Fibroblast of the conjunctiva (primary cell): Measurements from ENCODE around the gene PRAC1.

ENCODE experiments used
- DNase-seq: peaks from one replicate; pipeline ENCODE4 v3.0.0-alpha.2; 2010; ENCODE audit warnings: low read depth

PRAC1 gene

GRCh38 chr17:48722201-48722907 lies at the start of gene PRAC1:
Gene PRAC1, minus strand, starts transcription at chr17:48722518. Its CDS starts 126 bp downstream, at chr17:48722392.
- no peak for DNase-seq

- DNase-seq = no peak
Measured at GRCh38 chr17:48770954-48771353, 48.6 kb upstream of the PRAC1 start.

- DNase-seq = no peak
Measured at GRCh38 chr17:48769009-48769675, 46.8 kb upstream of the PRAC1 start.

GRCh38 chr17:48767263-48767774 lies 45.0 kb upstream of the PRAC1 start:
- DNase-seq = no peak

- DNase-seq = no peak
Measured at GRCh38 chr17:48761114-48761513, 38.8 kb upstream of the PRAC1 start.

- no peak for DNase-seq
Measured at GRCh38 chr17:48760411-48760810, 38.1 kb upstream of the PRAC1 start.

- no peak for DNase-seq
Measured at GRCh38 chr17:48759288-48759687, 37.0 kb upstream of the PRAC1 start.

- DNase-seq = no peak
Measured at GRCh38 chr17:48757524-48757961, 35.2 kb upstream of the PRAC1 start.

- no peak for DNase-seq
Measured at GRCh38 chr17:48756830-48757251, 34.5 kb upstream of the PRAC1 start.

- DNase-seq = no peak
Measured at GRCh38 chr17:48755356-48755755, 33.0 kb upstream of the PRAC1 start.

GRCh38 chr17:48754500-48755261 lies 32.4 kb upstream of the PRAC1 start:
- no peak for DNase-seq

- DNase-seq = no peak
Measured at GRCh38 chr17:48753794-48754499, 31.6 kb upstream of the PRAC1 start.

GRCh38 chr17:48752399-48753288 lies 30.3 kb upstream of the PRAC1 start:
- DNase-seq = no peak

- no peak for DNase-seq
Measured at GRCh38 chr17:48751733-48752398, 29.5 kb upstream of the PRAC1 start.

- DNase-seq = no peak
Measured at GRCh38 chr17:48751172-48751571, 28.9 kb upstream of the PRAC1 start.

GRCh38 chr17:48749621-48750553 lies 27.6 kb upstream of the PRAC1 start:
- DNase-seq = no peak

GRCh38 chr17:48748718-48749566 lies 26.6 kb upstream of the PRAC1 start:
- no peak for DNase-seq
